Lung (tissue), 12 donors: ENCODE measurements around the gene NCK1. TPM values are rescaled to one million over a fixed set of nuclear protein-coding genes. Genes with fewer than 3 reads are reported as not detected.

ENCODE experiments used
- ATAC-seq: fragments of 200-7000 bp; cut with Tn5 transposase; one replicate; pipeline ENCODE4 v1.9.1; 2020; ENCODE audit warnings: moderate number of reproducible peaks; ENCODE audit not compliant: insufficient read depth, low FRiP score
- DNase-seq, 3 donors: peaks; one replicate each; pipeline ENCODE4 v3.0.0-alpha.2; 2013 to 2017
- H3K27ac ChIP-seq, 2 donors: one replicate each; pipeline ENCODE4 v1.5.1; 2013; ENCODE audit warnings: mild to moderate bottlenecking in 2 of 2, moderate library complexity in 2 of 2, control low read depth in 1 of 2, inconsistent platforms in 1 of 2, low read depth in 1 of 2, low read length in 1 of 2
- H3K27me3 ChIP-seq, 3 donors: one replicate each; pipeline ENCODE4 v1.5.1; 2013; ENCODE audit warnings: low read length in 2 of 3; ENCODE audit not compliant: control insufficient read depth in 3 of 3, insufficient read depth in 3 of 3
- H3K36me3 ChIP-seq, 4 donors: one replicate each; pipeline ENCODE4 v1.5.1; 2013; ENCODE audit warnings: low read length in 4 of 4, mild to moderate bottlenecking in 1 of 4, moderate library complexity in 1 of 4; ENCODE audit not compliant: control insufficient read depth in 4 of 4, insufficient read depth in 4 of 4
- H3K4me1 ChIP-seq, 5 donors: one replicate each; pipeline ENCODE4 v1.5.1; 2013; ENCODE audit warnings: low read length in 5 of 5, mild to moderate bottlenecking in 2 of 5, moderate library complexity in 1 of 5; ENCODE audit not compliant: control insufficient read depth in 5 of 5, insufficient read depth in 5 of 5
- H3K4me3 ChIP-seq: one replicate; pipeline ENCODE4 v1.5.1; 2013; ENCODE audit warnings: mild to moderate bottlenecking, control low read depth, moderate library complexity
- H3K9ac ChIP-seq, 2 donors: one replicate each; pipeline ENCODE4 v1.5.1; 2013; ENCODE audit warnings: low read length in 2 of 2, control low read depth in 1 of 2; ENCODE audit not compliant: insufficient read depth in 1 of 2
- H3K9me3 ChIP-seq, 4 donors: one replicate each; pipeline ENCODE4 v1.5.1; 2013; ENCODE audit warnings: low read length in 3 of 4, mild to moderate bottlenecking in 1 of 4, moderate library complexity in 1 of 4; ENCODE audit not compliant: control insufficient read depth in 4 of 4, insufficient read depth in 3 of 4
- WGBS, 2 donors: extraction: QIAGEN DNeasy Blood & Tissue Kit; methylation state at CpG; one replicate each; pipeline ENCODE4 v1.1.7; 2013; 5-methylcytosine and 5-hydroxymethylcytosine counted together
- polyA plus RNA-seq, 2 donors: library from polyadenylated mRNA; stranded (reverse); fragments of 200-250 nt; gene quantifications; one replicate each; pipeline ENCODE4 v1.2.1, GENCODE V29; 2013
- total RNA-seq, 2 donors: library from RNA; depleted of rRNA in 1 of 2; stranded (reverse); fragments of >200 nt in 1 of 2; gene quantifications; one replicate each; pipeline ENCODE4 v1.2.1, GENCODE V29; 2014 to 2021
- TF ChIP-seq, protein P1 (sequence below): IDR thresholded peaks from 2 replicates; pipeline ENCODE4 v1.5.1; 2012; ENCODE audit warnings: mild to moderate bottlenecking; ENCODE audit errors: control extremely low read depth, extremely low read depth
- donor health status: control.
- donor health status: control.
- donor health status: Bipolar disorder and iron deficiency.
- donor health status: healthy.
- donor health status: DM: yes; HTN: yes; CAD: no.

NCK1 gene
- total and polyA plus RNA-seq, 4 donors, result 11.3 to 68.0 (median 30.2) TPM

DNA sequence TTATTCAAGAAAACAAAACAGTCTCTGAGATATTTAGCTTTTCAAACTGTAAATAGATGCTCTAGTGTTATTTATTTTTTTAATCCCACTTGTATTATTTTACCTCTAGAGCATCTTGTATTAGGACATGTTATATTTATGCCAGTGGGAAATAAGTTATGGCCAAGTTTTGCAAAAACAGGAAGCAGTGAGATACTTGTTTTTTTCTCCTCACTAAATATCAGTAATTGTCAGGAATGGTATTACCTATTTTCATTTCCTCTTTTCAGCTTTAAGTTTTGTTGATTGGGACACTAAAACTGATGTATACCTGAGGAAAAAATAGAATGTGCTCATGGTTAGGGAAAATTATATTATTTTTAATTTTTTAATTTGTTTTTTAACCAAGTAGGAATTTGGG lies 87.1 kb downstream of the NCK1 start:
- TF ChIP-seq, protein P1, sequence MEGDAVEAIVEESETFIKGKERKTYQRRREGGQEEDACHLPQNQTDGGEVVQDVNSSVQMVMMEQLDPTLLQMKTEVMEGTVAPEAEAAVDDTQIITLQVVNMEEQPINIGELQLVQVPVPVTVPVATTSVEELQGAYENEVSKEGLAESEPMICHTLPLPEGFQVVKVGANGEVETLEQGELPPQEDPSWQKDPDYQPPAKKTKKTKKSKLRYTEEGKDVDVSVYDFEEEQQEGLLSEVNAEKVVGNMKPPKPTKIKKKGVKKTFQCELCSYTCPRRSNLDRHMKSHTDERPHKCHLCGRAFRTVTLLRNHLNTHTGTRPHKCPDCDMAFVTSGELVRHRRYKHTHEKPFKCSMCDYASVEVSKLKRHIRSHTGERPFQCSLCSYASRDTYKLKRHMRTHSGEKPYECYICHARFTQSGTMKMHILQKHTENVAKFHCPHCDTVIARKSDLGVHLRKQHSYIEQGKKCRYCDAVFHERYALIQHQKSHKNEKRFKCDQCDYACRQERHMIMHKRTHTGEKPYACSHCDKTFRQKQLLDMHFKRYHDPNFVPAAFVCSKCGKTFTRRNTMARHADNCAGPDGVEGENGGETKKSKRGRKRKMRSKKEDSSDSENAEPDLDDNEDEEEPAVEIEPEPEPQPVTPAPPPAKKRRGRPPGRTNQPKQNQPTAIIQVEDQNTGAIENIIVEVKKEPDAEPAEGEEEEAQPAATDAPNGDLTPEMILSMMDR, result no peak
- ATAC-seq (no peak), DNase-seq (no peak)
- Histone ChIP-seq H3K4me3 (no peak overlapping the region), H3K27me3 (no peaks in the 10 kb centered on the region), H3K9ac (no peak overlapping the region), H3K27ac (no peak overlapping the region), H3K9me3 (no peaks in the 10 kb centered on the region), H3K36me3 (peaks cover 0 to 9% (median 4%) of the 10 kb centered on the region in 4 donors), H3K4me1 (peaks cover 0 to 4% (median 0%) of the 10 kb centered on the region in 5 donors)

DNA sequence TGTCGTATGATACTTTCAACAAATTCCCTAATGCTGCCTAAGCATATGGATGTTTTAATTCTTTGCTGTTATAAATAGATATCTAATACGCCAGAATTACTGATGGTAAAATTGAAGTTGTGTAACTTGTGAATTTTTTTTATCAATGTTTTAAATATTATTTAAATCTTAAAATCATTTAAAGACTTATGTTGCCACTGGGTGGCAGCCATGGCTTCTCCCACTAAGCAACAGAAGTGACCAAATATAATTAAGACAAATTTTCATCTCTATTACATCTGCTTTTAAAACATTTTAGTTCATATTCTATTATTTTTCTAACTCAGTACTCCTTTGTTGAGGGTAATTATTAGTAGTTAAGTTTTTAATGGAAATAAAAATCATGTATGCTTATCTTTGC lies 87.7 kb downstream of the NCK1 start:
- Histone ChIP-seq H3K27me3 (no peaks in the 10 kb centered on the region), H3K9me3 (no peaks in the 10 kb centered on the region), H3K9ac (no peak overlapping the region), H3K4me3 (no peak overlapping the region), H3K4me1 (peaks cover 0 to 4% (median 0%) of the 10 kb centered on the region in 5 donors), H3K27ac (no peak overlapping the region), H3K36me3 (peaks cover 0 to 9% (median 4%) of the 10 kb centered on the region in 4 donors)
- WGBS, 2 donors, result 92 to 94% methylated on average over 2 of the region's 2 CpGs
- DNase-seq (no peak), ATAC-seq (no peak)
- TF ChIP-seq, protein P1, result no peak

DNA sequence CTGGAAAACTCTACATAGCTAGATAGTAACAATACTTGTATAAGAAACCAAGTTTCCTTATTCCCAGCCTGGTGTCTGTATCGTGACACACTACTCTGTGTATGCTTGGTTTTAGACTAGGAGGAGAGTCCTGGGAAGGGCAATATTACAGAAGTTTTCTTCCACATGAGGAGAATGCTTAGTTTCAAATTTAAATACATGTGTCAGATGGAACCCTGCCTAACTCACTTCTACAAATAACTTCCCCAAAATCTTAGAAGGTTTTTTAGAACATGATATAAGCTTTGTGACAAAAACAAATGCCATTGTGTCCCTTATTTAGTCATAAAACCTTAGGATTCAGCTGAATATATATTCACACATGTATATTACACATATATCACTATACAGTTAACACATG lies 88.6 kb downstream of the NCK1 start:
- no peak overlapping the region for H3K4me3 ChIP-seq
- ATAC-seq (no peak), DNase-seq (no peak)
- no peak overlapping the region for H3K27ac ChIP-seq
- H3K36me3 ChIP-seq, result peaks cover 0 to 7% (median 3%) of the 10 kb centered on the region in 4 donors
- no peak overlapping the region for H3K9ac ChIP-seq
- WGBS, 2 donors, result 40 to 65% methylated on average over 1 of the region's 1 CpG
- H3K27me3 ChIP-seq, result no peaks in the 10 kb centered on the region
- TF ChIP-seq, protein P1, result no peak
- H3K9me3 ChIP-seq, result no peaks in the 10 kb centered on the region
- H3K4me1 ChIP-seq, result peaks cover 0 to 4% (median 0%) of the 10 kb centered on the region in 5 donors

DNA sequence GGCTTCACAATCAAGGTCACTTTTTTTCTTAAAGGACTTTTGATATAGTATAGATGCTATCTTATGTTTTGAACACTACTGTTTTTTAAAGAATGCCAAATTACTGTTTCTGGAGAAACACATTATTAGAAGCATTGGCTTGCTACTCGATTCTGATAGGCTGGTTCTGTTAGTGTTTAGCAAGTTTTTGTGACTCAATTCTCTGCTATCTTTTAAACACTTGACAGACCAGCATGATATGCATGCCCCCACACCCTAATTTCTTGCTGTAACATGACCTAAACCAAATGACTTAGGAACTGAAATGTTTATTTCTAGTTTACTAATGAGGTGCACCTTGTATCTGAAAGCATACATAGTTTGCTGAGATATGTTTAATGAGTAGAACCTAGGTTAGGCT lies 90.3 kb downstream of the NCK1 start:
- Histone ChIP-seq H3K36me3 (peaks cover 0 to 3% (median 0%) of the 10 kb centered on the region in 4 donors), H3K9ac (no peak overlapping the region), H3K4me1 (peaks cover 0 to 4% (median 0%) of the 10 kb centered on the region in 5 donors), H3K27ac (no peak overlapping the region), H3K27me3 (no peaks in the 10 kb centered on the region), H3K4me3 (no peak overlapping the region), H3K9me3 (no peaks in the 10 kb centered on the region)
- TF ChIP-seq, protein P1, result no peak
- 65 to 88% methylated on average over 1 of the region's 1 CpG for WGBS, 2 donors
- no peak for ATAC-seq
- DNase-seq, result no peak
